ENCODE results near the gene C5.

The C5 gene

GRCh38 chr9:120938851-120939250, 111.2 kb downstream of the C5 start:
- DNase-seq = no peak

- no peak for DNase-seq
Measured at GRCh38 chr9:120937596-120937995, 112.5 kb downstream of the C5 start.

- DNase-seq = no peak
Measured at GRCh38 chr9:120937127-120937526, 112.9 kb downstream of the C5 start.

GRCh38 chr9:120936764-120937122, 113.3 kb downstream of the C5 start:
- no peak for DNase-seq

GRCh38 chr9:120936011-120936763, 113.9 kb downstream of the C5 start:
- DNase-seq = peak; percentile 73 to 83

GRCh38 chr9:120935383-120935857, 114.7 kb downstream of the C5 start:
- DNase-seq = peak; percentile 91 to 96

GRCh38 chr9:120934281-120934680, 115.8 kb downstream of the C5 start:
- no peak for DNase-seq

- DNase-seq = no peak
Measured at GRCh38 chr9:120933310-120934055, 116.6 kb downstream of the C5 start.

- DNase-seq = no peak
Measured at GRCh38 chr9:120932086-120932823, 117.8 kb downstream of the C5 start.

- no peak for DNase-seq
Measured at GRCh38 chr9:120931231-120932085, 118.6 kb downstream of the C5 start.

- DNase-seq = no peak
Measured at GRCh38 chr9:120929229-120929791, 120.8 kb downstream of the C5 start.

- no peak for DNase-seq
Measured at GRCh38 chr9:120928483-120929228, 121.4 kb downstream of the C5 start.

- no peak for DNase-seq
Measured at GRCh38 chr9:120928015-120928482, 122.0 kb downstream of the C5 start.

GRCh38 chr9:120927269-120928014, 122.6 kb downstream of the C5 start:
- no peak for DNase-seq

- DNase-seq = no peak
Measured at GRCh38 chr9:120926397-120926928, 123.6 kb downstream of the C5 start, which contains the start of gene TRAF1. TSS of gene TRAF1 (minus strand) at chr9:120926796. CDS start at chr9:120926075, 721 bp downstream.

GRCh38 chr9:120925535-120926396, 124.3 kb downstream of the C5 start:
- DNase-seq = no peak

GRCh38 chr9:120924698-120925534, 125.2 kb downstream of the C5 start:
- DNase-seq = no peak

Data from NCI-H446 (cell line).